Measurements from ENCODE around the gene ANKAR. TPM values are rescaled to one million over a fixed set of nuclear protein-coding genes. Genes with fewer than 3 reads are reported as not detected.
"Not testable (repeated sequence)": the region's sequence is repeated elsewhere in the genome, so short reads cannot be mapped to it uniquely, and the experiment has no call there.

Gene ANKAR
- total RNA-seq, 1 donor from 2014 or later: 4.2 TPM

- peak overlapping the region; percentile 71 for H3K4me3 Mint-ChIP-seq
- peaks cover 34% of the 10 kb centered on the region for H3K36me3 Mint-ChIP-seq (ENCODE audit: low read depth)
- H3K9me3 Mint-ChIP-seq; DNase-seq (ENCODE audit: low spot score); H3K27me3 Mint-ChIP-seq (ENCODE audit: insufficient read depth): not testable (repeated sequence)
- H3K4me1 Mint-ChIP-seq (ENCODE audit: low read depth): peaks cover 33% of the 10 kb centered on the region
- intact Hi-C loops (cut with micrococcal nuclease): loop anchor here (5.0 to 10.0 kb wide), 2 partner anchors 869 to 1351 kb away; partner anchors contain the start of genes NEMP2 and STAT1
- H3K27ac Mint-ChIP-seq: peak overlapping the region; percentile 5
Measured at GRCh38 chr2:189663319-189663718, 11.2 kb upstream of the ANKAR start.

DNA sequence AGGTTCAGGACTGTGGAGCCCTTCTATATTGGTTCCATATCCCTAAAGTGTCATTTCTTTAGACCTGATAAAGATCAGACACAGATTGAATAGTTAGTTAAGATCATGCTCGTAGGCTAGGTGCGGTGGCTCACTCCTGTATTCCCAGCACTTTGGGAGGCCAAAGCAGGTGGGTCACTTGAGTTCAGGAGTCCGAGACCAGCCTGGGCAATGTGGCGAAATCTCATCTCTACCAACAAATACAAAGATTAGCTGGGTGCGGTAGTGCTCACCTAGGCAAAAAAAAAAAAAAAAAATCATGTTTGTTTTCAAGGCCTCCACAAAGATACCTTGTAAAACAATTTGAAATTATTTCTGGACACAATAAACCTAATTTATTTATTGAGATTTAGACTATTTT is 4.6 kb upstream of the ANKAR start:
- H3K4me1 Mint-ChIP-seq (ENCODE audit: low read depth): peaks cover 23% of the 10 kb centered on the region
- intact Hi-C loops (cut with micrococcal nuclease): loop anchor here (10.0 kb wide), 1 partner anchor 1345 kb away; the partner anchor contains the start of gene STAT1
- H3K36me3 Mint-ChIP-seq (ENCODE audit: low read depth): peaks cover 48% of the 10 kb centered on the region
- no peaks in the 10 kb centered on the region for H3K9me3 Mint-ChIP-seq
- no peak overlapping the region for H3K4me3 Mint-ChIP-seq
- no peaks in the 10 kb centered on the region for H3K27me3 Mint-ChIP-seq (ENCODE audit: insufficient read depth)
- no peak for DNase-seq (ENCODE audit: low spot score)
- H3K27ac Mint-ChIP-seq: no peak overlapping the region

DNA sequence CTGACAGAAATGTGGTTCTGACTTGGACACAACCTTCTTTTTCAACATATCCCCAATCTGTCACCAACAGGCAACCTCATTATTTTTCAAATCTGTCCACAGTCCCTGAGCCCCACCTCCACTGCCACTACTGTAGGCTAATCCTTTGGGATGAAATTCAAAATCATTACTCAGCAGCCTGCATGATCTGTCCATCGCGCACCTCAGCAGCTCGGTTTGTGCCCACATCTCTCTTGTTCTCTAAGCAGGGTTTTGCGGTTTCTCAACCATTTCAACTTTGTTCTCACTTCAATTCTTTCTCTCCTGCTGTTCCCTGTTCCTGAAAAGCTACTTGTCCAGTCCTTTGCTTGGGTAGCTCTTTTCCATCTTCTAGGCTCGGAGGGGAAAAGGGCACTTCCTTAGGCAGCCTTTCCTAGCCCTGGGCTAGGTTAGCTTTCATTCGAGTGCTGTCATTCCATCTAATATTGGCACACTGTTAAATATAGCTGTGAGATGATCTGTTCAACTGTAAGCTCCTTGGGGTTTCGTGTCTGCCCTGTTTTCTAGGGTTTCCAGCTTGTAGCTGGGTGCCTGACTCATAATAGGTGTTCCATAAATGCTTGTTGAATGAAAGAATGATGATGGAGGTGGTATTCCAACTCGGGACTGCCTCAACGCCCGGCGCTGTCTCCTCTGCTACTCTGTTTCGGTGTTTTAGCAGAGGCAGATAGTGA is 653 bp upstream of the ANKAR start:
- peak overlapping the region; percentile 55 for H3K27ac Mint-ChIP-seq
- peak overlapping the region; percentile 69 for H3K4me3 Mint-ChIP-seq
- peaks cover 40% of the 10 kb centered on the region for H3K36me3 Mint-ChIP-seq (ENCODE audit: low read depth)
- H3K4me1 Mint-ChIP-seq (ENCODE audit: low read depth): peaks cover 22% of the 10 kb centered on the region
- H3K27me3 Mint-ChIP-seq (ENCODE audit: insufficient read depth): no peaks in the 10 kb centered on the region
- intact Hi-C loops (cut with micrococcal nuclease): loop anchor here (1.0 kb wide), 4 partner anchors 13 to 110 kb away; partner anchors contain the start of genes ASNSD1, ORMDL1, OSGEPL1 and PMS1
- H3K9me3 Mint-ChIP-seq: peaks cover 14% of the 10 kb centered on the region
- no peak for DNase-seq (ENCODE audit: low spot score)

- no peaks in the 10 kb centered on the region for H3K27me3 Mint-ChIP-seq (ENCODE audit: insufficient read depth)
- H3K36me3 Mint-ChIP-seq (ENCODE audit: low read depth): peaks cover 42% of the 10 kb centered on the region
- H3K4me1 Mint-ChIP-seq (ENCODE audit: low read depth): peaks cover 33% of the 10 kb centered on the region
- intact Hi-C loops (cut with micrococcal nuclease): no loop called here
- H3K9me3 Mint-ChIP-seq: peaks cover 20% of the 10 kb centered on the region
- H3K27ac Mint-ChIP-seq: no peak overlapping the region
- no peak overlapping the region for H3K4me3 Mint-ChIP-seq
- DNase-seq (ENCODE audit: low spot score): no peak
Measured at GRCh38 chr2:189676471-189676870, 2.0 kb downstream of the ANKAR start.

GRCh38 chr2:189679226-189679625 is 4.8 kb downstream of the ANKAR start:
- no peak overlapping the region for H3K27ac Mint-ChIP-seq
- peaks cover 20% of the 10 kb centered on the region for H3K9me3 Mint-ChIP-seq
- H3K27me3 Mint-ChIP-seq (ENCODE audit: insufficient read depth): no peaks in the 10 kb centered on the region
- no peak for DNase-seq (ENCODE audit: low spot score)
- peaks cover 22% of the 10 kb centered on the region for H3K4me1 Mint-ChIP-seq (ENCODE audit: low read depth)
- no peak overlapping the region for H3K4me3 Mint-ChIP-seq
- intact Hi-C loops (cut with micrococcal nuclease): no loop called here
- H3K36me3 Mint-ChIP-seq (ENCODE audit: low read depth): peaks cover 27% of the 10 kb centered on the region

- Mint-ChIP-seq H3K27ac (no peak overlapping the region), H3K36me3 (ENCODE audit: low read depth) (peaks cover 25% of the 10 kb centered on the region), H3K9me3 (peaks cover 20% of the 10 kb centered on the region), H3K27me3 (ENCODE audit: insufficient read depth) (no peaks in the 10 kb centered on the region), H3K4me1 (ENCODE audit: low read depth) (peaks cover 24% of the 10 kb centered on the region), H3K4me3 (no peak overlapping the region)
- DNase-seq (ENCODE audit: low spot score): no peak
- intact Hi-C loops (cut with micrococcal nuclease): no loop called here
Measured at GRCh38 chr2:189681203-189681602, 6.7 kb downstream of the ANKAR start.

DNA sequence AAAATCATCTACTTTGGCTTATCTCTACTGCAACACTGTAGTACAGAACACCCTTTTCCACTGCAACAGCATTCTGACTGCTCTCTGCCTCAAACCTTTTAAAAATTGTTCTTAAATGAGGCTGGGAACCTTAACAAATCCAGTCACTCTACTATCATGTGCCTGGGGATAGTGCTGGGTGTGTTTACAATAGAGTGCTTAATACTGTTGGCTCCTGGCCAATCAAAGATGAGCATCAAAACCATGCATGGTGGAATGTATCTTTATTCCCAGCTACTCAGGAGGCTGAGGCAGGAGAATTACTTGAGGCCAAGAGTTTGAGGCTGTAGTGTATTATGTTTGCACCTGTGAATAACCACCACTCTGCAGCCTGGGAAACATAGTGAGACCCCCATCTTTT is 7.4 kb downstream of the ANKAR start:
- no peak overlapping the region for H3K27ac Mint-ChIP-seq
- DNase-seq (ENCODE audit: low spot score): no peak
- peaks cover 24% of the 10 kb centered on the region for H3K4me1 Mint-ChIP-seq (ENCODE audit: low read depth)
- no peak overlapping the region for H3K4me3 Mint-ChIP-seq
- H3K9me3 Mint-ChIP-seq: peaks cover 20% of the 10 kb centered on the region
- no peaks in the 10 kb centered on the region for H3K27me3 Mint-ChIP-seq (ENCODE audit: insufficient read depth)
- intact Hi-C loops (cut with micrococcal nuclease): no loop called here
- peaks cover 25% of the 10 kb centered on the region for H3K36me3 Mint-ChIP-seq (ENCODE audit: low read depth)

DNA sequence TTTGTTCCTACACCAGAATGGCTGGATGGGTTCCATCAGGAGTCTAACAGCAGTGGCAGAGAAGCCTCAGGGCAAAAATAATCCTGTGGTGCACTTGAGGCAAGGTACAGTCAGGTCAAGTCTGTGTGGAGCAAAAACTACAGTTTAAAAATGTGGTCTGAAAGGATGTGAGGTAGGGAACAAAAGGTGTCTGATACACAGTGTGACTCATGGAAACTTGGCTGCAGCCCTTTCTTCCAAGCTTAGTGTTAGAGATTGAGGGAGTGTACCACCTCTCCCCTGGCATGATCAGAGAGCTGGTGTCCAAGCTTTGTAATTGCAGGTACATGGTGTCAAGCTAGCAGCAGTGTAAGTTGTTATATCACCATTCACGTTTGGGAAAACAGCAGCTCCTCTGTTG is 8.9 kb downstream of the ANKAR start:
- Mint-ChIP-seq H3K4me1 (ENCODE audit: low read depth) (peaks cover 24% of the 10 kb centered on the region), H3K27ac (no peak overlapping the region), H3K4me3 (no peak overlapping the region), H3K9me3 (peaks cover 10% of the 10 kb centered on the region), H3K27me3 (ENCODE audit: insufficient read depth) (no peaks in the 10 kb centered on the region), H3K36me3 (ENCODE audit: low read depth) (peaks cover 14% of the 10 kb centered on the region)
- intact Hi-C loops (cut with micrococcal nuclease): no loop called here
- no peak for DNase-seq (ENCODE audit: low spot score)

DNA sequence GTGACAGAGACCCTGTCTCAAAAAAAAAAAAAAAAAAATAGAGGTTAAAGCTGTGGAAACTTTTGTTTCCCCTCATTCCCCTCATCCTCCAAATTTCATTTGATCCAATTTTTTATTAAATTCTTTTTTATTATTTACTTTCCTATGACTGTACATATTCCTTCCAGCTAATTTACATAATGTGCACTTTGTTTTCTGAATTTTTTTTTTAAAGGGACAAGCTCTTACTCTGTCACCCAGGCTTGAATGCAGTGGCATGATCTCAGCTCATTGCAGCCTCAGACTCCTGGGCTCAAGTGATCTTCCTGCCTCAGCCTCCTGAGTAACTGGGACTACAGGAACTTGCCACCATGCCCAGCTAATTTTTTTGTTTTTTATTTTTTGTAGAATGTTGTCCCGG is 10.3 kb downstream of the ANKAR start:
- Mint-ChIP-seq H3K36me3 (ENCODE audit: low read depth) (peaks cover 8% of the 10 kb centered on the region), H3K27ac (no peak overlapping the region), H3K4me1 (ENCODE audit: low read depth) (peaks cover 16% of the 10 kb centered on the region), H3K9me3 (no peaks in the 10 kb centered on the region), H3K27me3 (ENCODE audit: insufficient read depth) (no peaks in the 10 kb centered on the region), H3K4me3 (no peak overlapping the region)
- DNase-seq (ENCODE audit: low spot score): no peak
- intact Hi-C loops (cut with micrococcal nuclease): no loop called here

DNA sequence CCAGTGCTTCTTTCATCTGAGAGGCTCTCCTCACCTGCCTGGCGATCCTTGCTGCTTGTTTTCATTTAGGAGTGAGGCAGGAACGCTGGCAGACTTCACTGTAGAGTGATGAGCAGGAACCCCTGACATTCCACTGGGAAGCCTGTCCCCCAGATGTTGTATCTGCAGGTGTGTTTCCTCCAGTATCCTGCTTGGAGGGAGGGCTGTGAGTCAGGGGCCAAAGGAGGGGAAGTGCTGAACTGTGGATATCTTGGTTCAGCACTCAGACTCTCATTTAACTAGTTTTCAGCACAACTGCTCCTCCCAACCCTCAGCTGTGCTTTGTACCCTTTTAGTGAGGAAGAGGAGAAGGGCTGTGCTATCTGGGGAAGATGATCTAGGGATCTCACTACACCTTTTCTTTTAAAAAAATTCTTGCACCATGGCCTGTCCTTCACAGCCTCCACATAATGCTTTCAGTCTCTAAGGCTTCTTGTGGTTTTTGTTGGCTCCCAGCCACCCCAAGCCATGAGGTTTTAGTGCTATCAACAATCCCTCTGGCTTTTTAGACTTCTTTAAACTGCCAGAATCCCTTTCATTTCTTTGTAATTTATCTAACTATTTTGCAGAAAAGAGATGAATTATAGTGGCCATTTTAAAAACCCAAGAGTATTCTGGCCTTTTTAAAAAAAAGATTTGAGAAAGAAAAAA is 11.2 kb downstream of the ANKAR start:
- Mint-ChIP-seq H3K4me1 (ENCODE audit: low read depth) (peaks cover 8% of the 10 kb centered on the region), H3K4me3 (no peak overlapping the region), H3K27ac (no peak overlapping the region), H3K36me3 (ENCODE audit: low read depth) (peaks cover 2% of the 10 kb centered on the region), H3K9me3 (no peaks in the 10 kb centered on the region), H3K27me3 (ENCODE audit: insufficient read depth) (no peaks in the 10 kb centered on the region)
- intact Hi-C loops (cut with micrococcal nuclease): no loop called here
- DNase-seq (ENCODE audit: low spot score): no peak

GRCh38 chr2:189687796-189688195 is 13.3 kb downstream of the ANKAR start:
- DNase-seq (ENCODE audit: low spot score); H3K4me1 Mint-ChIP-seq (ENCODE audit: low read depth); H3K27me3 Mint-ChIP-seq (ENCODE audit: insufficient read depth); H3K27ac Mint-ChIP-seq; H3K36me3 Mint-ChIP-seq (ENCODE audit: low read depth); H3K4me3 Mint-ChIP-seq; intact Hi-C loops (cut with micrococcal nuclease); H3K9me3 Mint-ChIP-seq: not testable (repeated sequence)

- H3K27me3 Mint-ChIP-seq (ENCODE audit: insufficient read depth): no peaks in the 10 kb centered on the region
- H3K4me3 Mint-ChIP-seq: no peak overlapping the region
- no peaks in the 10 kb centered on the region for H3K9me3 Mint-ChIP-seq
- DNase-seq (ENCODE audit: low spot score): no peak
- no peaks in the 10 kb centered on the region for H3K4me1 Mint-ChIP-seq (ENCODE audit: low read depth)
- intact Hi-C loops (cut with micrococcal nuclease): no loop called here
- H3K27ac Mint-ChIP-seq: no peak overlapping the region
- H3K36me3 Mint-ChIP-seq (ENCODE audit: low read depth): no peaks in the 10 kb centered on the region
Measured at GRCh38 chr2:189696223-189696622, 21.8 kb downstream of the ANKAR start.
